GM12878 (cell line): ENCODE data around the gene FGD3. TPM values are rescaled to one million over a fixed set of nuclear protein-coding genes. Genes with fewer than 3 reads are reported as not detected.

Experiments used
- ATAC-seq: fragments of 200-7000 bp; cut with Tn5 transposase; 3 replicates; pipeline ENCODE4 v1.9.1; 2020; ENCODE audit warnings: mild to moderate bottlenecking, moderate library complexity
- BruUV-seq: library from RNA; stranded (reverse); fragments of 400-500 nt; replicated peaks from 2 replicates; lab custom pipeline; 2021; lab: Mats Ljungman, UMichigan
- CTCF ChIA-PET: fragments of 300-600 bp; sonication (Branson Sonifier 250); formaldehyde crosslinking; extraction: SDS; loops from one replicate; lab custom pipeline; 2021; ENCODE audit warnings: inconsistent platforms; lab: Yijun Ruan, JAX
- POLR2A ChIA-PET: fragments of 350-600 bp; formaldehyde crosslinking; extraction: SDS; loops from one replicate; lab custom pipeline; 2021; ENCODE audit warnings: inconsistent platforms; lab: Charles Lee
- RAD21 ChIA-PET: fragments of 300-600 bp; sonication (Branson Sonifier 250); formaldehyde crosslinking; loops from one replicate; lab custom pipeline; 2023; ENCODE audit warnings: antibody characterized with exemption; ENCODE audit not compliant: unreplicated experiment; lab: Charles Lee
- SMC1A ChIA-PET: fragments of 300-600 bp; sonication (Branson Sonifier 250); formaldehyde crosslinking; loops from one replicate; lab custom pipeline; 2023; ENCODE audit not compliant: unreplicated experiment, uncharacterized antibody; lab: Charles Lee
- DNase-seq: peaks from one replicate; pipeline ENCODE4 v3.0.0-alpha.2; 2011; ENCODE audit warnings: low read depth, low spot score
- FAIRE-seq: peaks from 3 replicates; lab custom pipeline; 2011; peaks lifted over from hg19 to GRCh38; lab: Jason Lieb, UNC
- H2AFZ ChIP-seq: 2 replicates; pipeline ENCODE4 v1.6.0; 2011; ENCODE audit warnings: low read depth, low read length, control low read depth; ENCODE audit not compliant: control insufficient read depth
- H3K27ac ChIP-seq: 2 replicates; pipeline ENCODE4 v1.5.1; 2011; ENCODE audit warnings: control low read depth; ENCODE audit not compliant: control insufficient read depth, insufficient read depth
- H3K27me3 ChIP-seq, 2 experiments: replicated peaks in 1 of 2; 2 replicates each; pipeline versions ENCODE4 v1.6.0 to v1.6.1; 2011; ENCODE audit warnings: low read length in 1 of 2; ENCODE audit not compliant: control insufficient read depth in 2 of 2, insufficient read depth in 2 of 2
- H3K36me3 ChIP-seq, 2 experiments: 2 replicates each; pipeline ENCODE4 v1.5.1; 2011; ENCODE audit warnings: low read length in 1 of 2; ENCODE audit not compliant: control insufficient read depth in 2 of 2, insufficient read depth in 2 of 2
- H3K4me1 ChIP-seq: 2 replicates; pipeline ENCODE4 v1.6.1; 2011; ENCODE audit warnings: mild to moderate bottlenecking, low read length, moderate library complexity, mixed read lengths; ENCODE audit not compliant: control insufficient read depth, insufficient read depth
- H3K4me2 ChIP-seq: 2 replicates; pipeline ENCODE4 v1.6.0; 2011; ENCODE audit warnings: control low read depth; ENCODE audit not compliant: control insufficient read depth, insufficient read depth
- H3K4me3 ChIP-seq: fragments of 200-600 bp; sonication (generic); 2 replicates; pipeline ENCODE4 v1.5.1; 2016
- H3K79me2 ChIP-seq: 2 replicates; pipeline ENCODE4 v1.6.0; 2011; ENCODE audit warnings: low read length; ENCODE audit not compliant: control insufficient read depth, insufficient read depth
- H3K9ac ChIP-seq: 2 replicates; pipeline ENCODE4 v1.8.0; 2011; ENCODE audit warnings: low read length, control low read depth, mixed read lengths; ENCODE audit not compliant: control insufficient read depth, insufficient read depth
- H3K9me3 ChIP-seq: replicated peaks from 3 replicates; pipeline ENCODE4 v1.5.1; 2011; ENCODE audit warnings: mild to moderate bottlenecking, low read length; ENCODE audit not compliant: control insufficient read depth, insufficient read depth
- H4K20me1 ChIP-seq: 2 replicates; pipeline ENCODE4 v1.6.0; 2011; ENCODE audit not compliant: control insufficient read depth, insufficient read depth
- BCL11A ChIP-seq: IDR thresholded peaks from 2 replicates; pipeline ENCODE4 v1.6.1; 2011; ENCODE audit warnings: low read depth, low read length
- CBX5 ChIP-seq: sonication (generic); IDR thresholded peaks from 2 replicates; pipeline ENCODE4 v1.6.1; 2016; ENCODE audit warnings: low read depth, moderate library complexity, mild to moderate bottlenecking, inconsistent platforms
- EGR1 ChIP-seq, 2 experiments: IDR thresholded peaks; 1 replicate in 1 of 2; 2 replicates in 1 of 2; pipeline ENCODE4 v1.6.1; 2011 to 2012; ENCODE audit warnings: low read depth in 2 of 2, low read length in 2 of 2, borderline replicate concordance in 1 of 2, mild to moderate bottlenecking in 1 of 2, moderate library complexity in 1 of 2
- EP300 ChIP-seq, 2 experiments: fragments of 150-350 bp in 1 of 2; IDR thresholded peaks; 2 replicates each; pipeline ENCODE4 v1.6.1; 2011 to 2012; ENCODE audit warnings: low read depth in 2 of 2, low read length in 2 of 2, borderline replicate concordance in 1 of 2, improper control_type of control experiment in 1 of 2, inconsistent platforms in 1 of 2; ENCODE audit not compliant: control insufficient read depth in 1 of 2
- KDM1A ChIP-seq: fragments of 200-600 bp; sonication (generic); IDR thresholded peaks from 2 replicates; pipeline ENCODE4 v1.6.1; 2016; ENCODE audit warnings: borderline replicate concordance
- PBX3 ChIP-seq: IDR thresholded peaks from 2 replicates; pipeline ENCODE4 v1.6.1; 2011; ENCODE audit warnings: mild to moderate bottlenecking, low read depth, low read length, moderate library complexity; ENCODE audit not compliant: insufficient replicate concordance
- SUZ12 ChIP-seq: fragments of 200-600 bp; sonication (generic); IDR thresholded peaks from one replicate; pipeline ENCODE4 v1.6.1; 2018; ENCODE audit warnings: antibody characterized with exemption, mild to moderate bottlenecking; ENCODE audit not compliant: unreplicated experiment
- YBX1 ChIP-seq: fragments of 450-650 bp; IDR thresholded peaks from 2 replicates; pipeline ENCODE4 v1.6.1; 2016; ENCODE audit warnings: antibody characterized with exemption
- ZNF207 ChIP-seq: fragments of 450-650 bp; IDR thresholded peaks from 2 replicates; pipeline ENCODE4 v1.6.1; 2014; ENCODE audit warnings: antibody characterized with exemption, mild to moderate bottlenecking, borderline replicate concordance
- WGBS: methylation state at CpG from one replicate; pipeline ENCODE4 v1.1.6; 2016; ENCODE audit warnings: low lambda C conversion rate; ENCODE audit not compliant: insufficient replicate concordance, insufficient coverage; ENCODE audit errors: missing lambda C conversion rate; 5-methylcytosine and 5-hydroxymethylcytosine counted together
- in situ Hi-C: fragments of 300-500 bp; cut with MboI; formaldehyde crosslinking; loops from 9 replicates; pipeline ENCODE4 v1.14.3; 2018; ENCODE audit warnings: mixed read lengths
- intact Hi-C: fragments of 100-400 bp; cut with micrococcal nuclease; formaldehyde crosslinking; loops from one replicate; pipeline ENCODE4 v1.14.2; 2022; ENCODE audit not compliant: unreplicated experiment
- polyA plus RNA-seq, 11 experiments: library from polyadenylated mRNA; depleted of rRNA in 4 of 11; unstranded in 6 of 11; stranded (reverse) in 5 of 11; fragments of >200 nt; fragmentation: Nextera tagmentation in 4 of 11; fragmentation: Illumina TruSeq in 1 of 11; extraction: Ambion mirVana in 4 of 11; extraction: Trizol in 1 of 11; gene quantifications; 1 replicate in 1 of 11; 2 replicates in 10 of 11; pipeline versions ENCODE4 v1.2.1 to v1.2.3, GENCODE V29; 2011 to 2016; ENCODE audit warnings: inconsistent platforms in 2 of 11, missing spikeins in 2 of 11, low read depth in 1 of 11
- total RNA-seq, 4 experiments: library from RNA; depleted of rRNA in 3 of 4; stranded (reverse); fragments of >200 nt in 3 of 4; fragmentation: Illumina TruSeq in 1 of 4; extraction: Trizol in 1 of 4; gene quantifications; 2 replicates each; pipeline versions ENCODE4 v1.2.1 to v1.2.3, GENCODE V29; 2013 to 2021

The FGD3 gene
- total and polyA plus RNA-seq, 10 of the 15 experiments (the other 5 are each of a cell fraction or from before 2014, with no cell fraction given): 0.26 to 18.1 (median 12.4) TPM

- no peak for FAIRE-seq
- DNase-seq: no peak
- intact Hi-C loops (no loop called here), in situ Hi-C loops (no loop called here)
- Histone ChIP-seq H3K4me2 (no peak overlapping the region), H3K9me3 (peaks cover 5% of the 10 kb centered on the region; the same call in 2 of the 3 replicates), H3K27me3 (no peaks in the 10 kb centered on the region), H3K27ac (no peak overlapping the region), H2AFZ (no peak overlapping the region), H3K79me2 (peaks cover 29% of the 10 kb centered on the region), H3K9ac (no peak overlapping the region), H3K36me3 (no peaks in the 10 kb centered on the region)
- CTCF ChIA-PET: interaction anchor here (0.7 to 2.8 kb wide), 6 partner anchors 9 to 146 kb away, joined by 3 to 9 read pairs (median 4); no protein-coding TSS in a partner anchor
- no peak for ATAC-seq
- SMC1A ChIA-PET: interaction anchor here (1.3 to 2.0 kb wide), 2 partner anchors 97 to 102 kb away, joined by 7 to 10 read pairs; no protein-coding TSS in a partner anchor
- POLR2A ChIA-PET: interaction anchor here (0.6 to 1.5 kb wide), 2 partner anchors 102 to 329 kb away, joined by 3 to 5 read pairs; no protein-coding TSS in a partner anchor
- TF ChIP-seq PBX3: no peak
- TF ChIP-seq EGR1 (IDR thresholded peaks at IDR 0.05; ENCODE audit: borderline replicate concordance in 1 of 2, low read depth in 2 of 2, low read length in 2 of 2): no peak
- no peak for TF ChIP-seq ZNF207
- TF ChIP-seq SUZ12: no peak
- TF ChIP-seq EP300 (IDR thresholded peaks at IDR 0.05; ENCODE audit: borderline replicate concordance in 1 of 2, control insufficient read depth in 1 of 2, low read depth in 2 of 2, low read length in 2 of 2): no peak
- TF ChIP-seq KDM1A: no peak
- TF ChIP-seq BCL11A: no peak
- no peak for TF ChIP-seq CBX5
- no peak for TF ChIP-seq YBX1
- TF ChIP-seq, all 136 proteins: peak for 0
- H4K20me1 ChIP-seq: no peaks in the 10 kb centered on the region
- RAD21 ChIA-PET: interaction anchor here (0.9 kb wide), 1 partner anchor 102 kb away, joined by 3 read pairs; no protein-coding TSS in a partner anchor
- WGBS: 90% methylated on average over 5 of the region's 7 CpGs
- H3K4me3 ChIP-seq: no peak overlapping the region
- peaks cover 29% of the 10 kb centered on the region for H3K4me1 ChIP-seq
- BruUV-seq: no TSS peak
Measured at GRCh38 chr9:92962846-92963245, 15.5 kb downstream of the FGD3 start.
